ENCODE results near the gene BRPF1. TPM values are rescaled to one million over a fixed set of nuclear protein-coding genes. Genes with fewer than 3 reads are reported as not detected.

The BRPF1 gene
- total RNA-seq, 1 experiment from 2014 or later = 23.6 TPM

- CTCF ChIA-PET = no interaction called here
- no peaks in the 10 kb centered on the region for H3K4me1 ChIP-seq (ENCODE audit: control insufficient read depth in 1 of 2, insufficient read depth in 2 of 2, low read length in 2 of 2)
- POLR2A ChIA-PET = no interaction called here
- no peaks in the 10 kb centered on the region for H4K20me1 ChIP-seq (ENCODE audit: insufficient read depth)
- no peak for TF ChIP-seq CBX3 (IDR thresholded peaks at IDR 0.05; ENCODE audit: low read depth)
- TF ChIP-seq EZH2phosphoT487 (IDR thresholded peaks at IDR 0.05; ENCODE audit: borderline replicate concordance) = no peak
- TF ChIP-seq REST (IDR thresholded peaks at IDR 0.05; ENCODE audit: low read depth) = no peak
- TF ChIP-seq RAD21 (IDR thresholded peaks at IDR 0.05; ENCODE audit: low read depth) = no peak
- TF ChIP-seq ZFX (IDR thresholded peaks at IDR 0.05) = no peak
- TF ChIP-seq EGR1 (IDR thresholded peaks at IDR 0.05; ENCODE audit: low read depth) = no peak
- TF ChIP-seq POLR2A (IDR thresholded peaks at IDR 0.05; ENCODE audit: borderline replicate concordance, extremely low read depth, insufficient read depth, insufficient read length) = no peak
- no peak for TF ChIP-seq CTCF (IDR thresholded peaks at IDR 0.05 in 2 of 3, conservative IDR thresholded peaks at IDR 0.05 in 1 of 3; ENCODE audit: borderline replicate concordance in 1 of 3, insufficient read depth in 1 of 3, low read depth in 2 of 3, low read length in 2 of 3)
- no peak for TF ChIP-seq CEBPB (IDR thresholded peaks at IDR 0.05; ENCODE audit: low read depth)
- no peak for TF ChIP-seq ZBTB33 (IDR thresholded peaks at IDR 0.05; ENCODE audit: extremely low read depth, insufficient replicate concordance, low read length)
- no peak for TF ChIP-seq MAX (IDR thresholded peaks at IDR 0.05)
- TF ChIP-seq TCF7L2 (IDR thresholded peaks at IDR 0.05; ENCODE audit: borderline replicate concordance, extremely low read depth, insufficient read depth, insufficient read length) = no peak
- TF ChIP-seq POLR2AphosphoS5 (IDR thresholded peaks at IDR 0.05; ENCODE audit: low read depth, low read length) = no peak
- no peak for TF ChIP-seq FOSL1 (IDR thresholded peaks at IDR 0.05; ENCODE audit: low read depth)
- TF ChIP-seq SRF (IDR thresholded peaks at IDR 0.05; ENCODE audit: low read depth) = no peak
- H3K27me3 ChIP-seq (ENCODE audit: insufficient read depth, low read length) = no peaks in the 10 kb centered on the region
- H3K79me2 ChIP-seq (ENCODE audit: insufficient read depth, low read length) = no peaks in the 10 kb centered on the region
- peaks cover 13 to 19% of the 10 kb centered on the region in 2 experiments; a peak in 2 of 4 replicates for H3K36me3 ChIP-seq (ENCODE audit: control insufficient read depth in 1 of 2, insufficient read depth in 2 of 2, low read length in 2 of 2)
- no peaks in the 10 kb centered on the region for H3K9me2 ChIP-seq (ENCODE audit: insufficient read depth)
- H3K4me3 ChIP-seq (replicated peaks in 1 of 2; ENCODE audit: low read depth in 1 of 2, low read length in 2 of 2) = no peak overlapping the region
- BruUV-seq (replicated peaks) = no TSS peak
- intact Hi-C loops (cut with micrococcal nuclease) = no loop called here
- H3K9me3 ChIP-seq (ENCODE audit: control insufficient read depth in 1 of 2, insufficient read depth in 1 of 2, low read depth in 1 of 2, low read length in 2 of 2) = no peaks in the 10 kb centered on the region
- RAD21 ChIA-PET (ENCODE audit: low non-redundant PET in 1 of 2, low total read pairs in 2 of 2, uncharacterized antibody in 2 of 2, unreplicated experiment in 2 of 2) = no interaction called here
- DNase-seq (ENCODE audit: low read depth, low spot score) (no peak), ATAC-seq (no peak)
- no peak overlapping the region for H2AFZ ChIP-seq (ENCODE audit: low read depth, low read length, poor library complexity, severe bottlenecking)
- no peak overlapping the region for H3K4me2 ChIP-seq (ENCODE audit: low read length)
- H3K9ac ChIP-seq (ENCODE audit: low read length) = no peak overlapping the region
- H3K27ac ChIP-seq (ENCODE audit: low read depth, low read length) = no peak overlapping the region
These were observed 45.4 kb upstream of the BRPF1 start for GRCh38 chr3:9686050-9686550.
